ENCODE data around the gene WDR20.

WDR20 gene

GRCh38 chr14:102197317-102197853 lies 57.7 kb downstream of the WDR20 start:
- no peak for DNase-seq (ENCODE audit: low read depth)

DNA sequence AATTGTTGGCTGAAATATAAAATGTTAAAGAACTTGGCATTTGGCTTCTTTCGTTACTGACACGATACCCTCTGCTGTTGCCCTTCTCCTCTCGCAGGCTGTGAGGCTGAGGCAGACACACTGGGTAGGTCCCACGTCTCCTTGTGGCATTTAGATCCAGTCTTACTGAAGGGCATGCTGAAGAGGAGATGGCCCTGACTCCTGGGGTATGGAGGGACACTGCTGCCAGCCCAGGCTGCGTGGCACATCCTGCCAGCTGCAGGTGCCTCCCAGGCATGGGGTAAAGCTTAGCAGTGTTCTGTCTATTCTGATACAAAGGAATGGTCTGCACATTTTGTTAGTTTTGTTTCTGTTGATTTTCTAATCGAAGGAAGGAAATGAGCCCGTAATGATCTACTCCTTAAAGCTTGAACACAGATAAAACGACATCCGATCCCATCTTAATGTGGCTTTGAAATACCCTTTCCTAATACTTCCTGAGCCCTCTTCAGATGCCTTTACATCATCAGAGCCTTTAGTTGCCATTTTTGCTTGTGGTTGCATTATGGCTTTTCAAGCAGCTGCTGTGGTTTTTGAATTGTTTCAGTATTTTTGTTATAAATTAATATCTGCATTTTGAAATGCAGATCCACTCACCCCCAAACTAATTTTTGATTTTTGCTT lies 61.1 kb downstream of the WDR20 start:
- DNase-seq (ENCODE audit: low read depth) = no peak

DNA sequence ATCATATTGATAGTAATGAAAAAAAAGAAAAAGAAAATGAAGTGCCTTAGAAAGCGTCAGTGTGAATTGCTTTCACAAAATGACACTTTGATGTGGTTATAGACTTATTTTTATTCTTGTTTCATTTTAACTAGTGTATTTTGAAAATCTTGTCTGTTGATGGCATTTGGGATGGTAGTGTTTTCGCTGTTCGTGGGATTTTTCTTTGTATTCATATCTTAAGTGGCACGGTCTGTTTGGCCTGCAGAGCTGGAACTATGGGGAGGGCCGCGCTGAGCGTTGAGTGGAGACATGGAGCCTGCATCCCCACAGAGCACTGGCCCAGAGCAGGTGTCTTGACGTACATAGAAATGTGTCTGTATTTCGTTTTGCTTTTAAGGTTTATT lies 61.6 kb downstream of the WDR20 start:
- no peak for DNase-seq (ENCODE audit: low read depth)

GRCh38 chr14:102201776-102202175 lies 62.1 kb downstream of the WDR20 start:
- DNase-seq (ENCODE audit: low read depth) = no peak

- no peak for DNase-seq (ENCODE audit: low read depth)
Measured at GRCh38 chr14:102202944-102203343, 63.2 kb downstream of the WDR20 start.

GRCh38 chr14:102203382-102203781 lies 63.7 kb downstream of the WDR20 start:
- no peak for DNase-seq (ENCODE audit: low read depth)

DNA sequence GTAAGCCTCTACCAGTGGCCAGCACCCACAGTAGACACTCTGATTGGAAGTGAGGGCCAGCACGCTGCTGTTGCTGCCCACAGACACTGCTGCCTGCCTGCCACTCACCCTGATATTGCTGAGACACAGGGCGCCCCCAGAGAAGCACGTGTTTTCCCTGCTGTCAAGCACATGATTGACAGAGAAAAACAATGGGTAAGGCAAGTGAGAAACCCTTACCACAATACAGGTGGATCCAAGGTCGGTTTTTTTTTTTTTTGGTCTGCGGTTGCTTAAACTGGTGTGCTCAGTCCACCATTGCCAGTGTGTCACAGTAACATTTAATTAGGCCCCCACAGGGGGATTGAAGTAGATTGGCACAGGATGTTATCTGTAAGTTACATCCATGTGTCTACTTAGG lies 65.9 kb downstream of the WDR20 start:
- DNase-seq (ENCODE audit: low read depth) = no peak

- DNase-seq (ENCODE audit: low read depth) = no peak
Measured at GRCh38 chr14:102206918-102207317, 67.2 kb downstream of the WDR20 start.

DNA sequence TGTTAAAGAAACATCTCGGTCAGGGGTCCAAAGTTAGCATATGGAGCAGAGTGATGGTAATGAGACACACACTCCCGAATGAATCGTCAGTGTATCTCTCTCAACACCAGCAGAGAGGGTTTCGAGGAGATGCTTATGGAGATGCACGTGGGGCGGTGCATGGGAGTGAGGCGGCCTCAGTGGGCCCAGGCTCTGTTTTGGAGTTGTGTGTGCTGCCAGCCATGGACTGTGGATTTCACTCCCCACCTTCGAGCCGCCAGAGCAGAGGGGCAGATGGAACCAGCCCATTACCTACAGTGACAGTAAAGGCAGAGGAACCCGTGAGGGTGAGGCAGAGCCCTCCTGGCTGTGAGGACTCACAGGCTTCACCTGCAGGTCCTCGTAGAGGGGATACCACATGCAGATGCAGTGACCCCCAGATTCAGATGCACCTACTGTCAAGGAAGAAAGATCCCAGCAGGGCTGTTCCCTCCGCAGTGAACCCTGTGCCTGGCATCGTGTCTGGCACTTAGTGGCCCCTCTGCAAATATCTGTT lies 68.2 kb downstream of the WDR20 start:
- DNase-seq (ENCODE audit: low read depth) = no peak

GRCh38 chr14:102208741-102209140 lies 69.0 kb downstream of the WDR20 start:
- no peak for DNase-seq (ENCODE audit: low read depth)

DNA sequence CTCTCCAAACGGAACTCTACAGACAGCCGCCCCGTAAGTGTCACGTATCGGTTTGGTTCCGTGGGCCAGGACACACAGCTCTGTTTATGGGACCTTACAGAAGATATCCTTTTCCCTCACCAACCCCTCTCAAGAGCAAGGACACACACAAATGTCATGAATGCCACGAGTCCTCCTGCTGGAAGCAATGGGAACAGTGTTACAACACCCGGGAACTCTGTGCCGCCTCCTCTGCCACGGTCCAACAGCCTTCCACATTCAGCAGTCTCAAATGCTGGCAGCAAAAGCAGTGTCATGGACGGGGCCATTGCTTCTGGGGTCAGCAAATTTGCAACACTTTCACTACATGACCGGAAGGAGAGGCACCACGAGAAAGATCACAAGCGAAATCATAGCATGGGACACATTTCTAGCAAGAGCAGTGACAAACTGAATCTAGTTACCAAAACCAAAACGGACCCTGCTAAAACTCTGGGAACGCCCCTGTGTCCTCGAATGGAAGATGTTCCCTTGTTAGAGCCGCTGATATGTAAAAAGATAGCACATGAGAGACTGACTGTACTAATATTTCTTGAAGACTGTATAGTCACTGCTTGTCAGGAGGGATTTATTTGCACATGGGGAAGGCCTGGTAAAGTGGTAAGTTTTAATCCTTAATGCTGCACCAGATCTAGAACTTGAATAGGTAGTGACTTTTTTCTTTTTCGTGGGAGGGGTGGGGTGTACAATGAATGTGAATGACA lies 69.7 kb downstream of the WDR20 start:
- DNase-seq (ENCODE audit: low read depth) = no peak

DNA sequence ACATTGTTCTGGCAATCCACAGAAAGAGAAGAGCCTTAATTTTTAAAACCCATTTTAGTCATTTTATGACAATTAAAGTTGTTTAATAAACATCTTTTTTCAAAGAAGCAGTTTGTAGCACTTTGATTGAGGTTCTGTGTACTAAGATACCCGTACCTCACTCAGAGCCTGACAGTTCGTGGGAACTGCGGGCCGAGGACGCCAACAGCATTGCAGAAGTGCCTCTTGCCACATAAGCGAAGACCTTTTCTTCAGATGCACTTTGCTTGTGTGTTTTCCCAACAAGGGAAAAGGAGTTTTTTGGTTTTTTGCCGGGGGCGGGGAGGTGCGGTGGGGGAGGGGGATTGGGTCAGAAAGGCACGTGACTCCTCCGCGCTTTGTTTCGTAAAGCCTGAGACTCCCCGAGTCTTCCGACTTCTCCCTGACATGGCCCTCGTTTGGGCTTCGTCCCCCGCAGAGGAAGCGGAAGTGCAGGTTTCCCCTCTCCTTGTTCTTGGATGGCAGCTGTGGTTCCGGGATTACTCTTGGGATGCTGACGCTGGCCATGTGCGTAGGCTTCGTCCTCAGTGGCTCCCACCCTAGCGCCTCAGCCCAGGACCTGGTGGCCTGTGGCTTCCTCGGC lies 70.8 kb downstream of the WDR20 start:
- no peak for DNase-seq (ENCODE audit: low read depth)

GRCh38 chr14:102211240-102211639 lies 71.5 kb downstream of the WDR20 start:
- no peak for DNase-seq (ENCODE audit: low read depth)

GRCh38 chr14:102212356-102212755 lies 72.7 kb downstream of the WDR20 start:
- DNase-seq (ENCODE audit: low read depth) = no peak

- DNase-seq (ENCODE audit: low read depth) = no peak
Measured at GRCh38 chr14:102212845-102213244, 73.1 kb downstream of the WDR20 start.

DNA sequence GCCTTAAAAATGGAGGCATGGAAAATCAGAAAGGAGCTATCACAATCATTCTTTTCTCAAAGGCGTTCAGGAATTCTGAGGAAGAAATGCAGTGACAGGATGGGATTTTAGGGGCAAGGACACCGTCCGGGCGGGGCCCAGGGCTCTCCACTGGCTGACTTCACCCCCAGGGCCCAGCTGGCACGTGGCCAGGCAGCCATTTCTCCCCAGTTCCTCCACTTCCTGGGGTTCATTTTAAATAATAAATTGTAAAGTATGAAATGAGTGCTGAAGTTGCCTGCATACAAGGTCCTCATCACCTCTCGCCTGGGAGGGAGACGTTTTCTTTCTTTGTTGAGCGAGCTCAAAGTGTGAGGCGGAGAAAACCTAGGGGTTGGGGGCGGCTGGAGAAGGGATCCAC lies 73.8 kb downstream of the WDR20 start:
- no peak for DNase-seq (ENCODE audit: low read depth)

DNA sequence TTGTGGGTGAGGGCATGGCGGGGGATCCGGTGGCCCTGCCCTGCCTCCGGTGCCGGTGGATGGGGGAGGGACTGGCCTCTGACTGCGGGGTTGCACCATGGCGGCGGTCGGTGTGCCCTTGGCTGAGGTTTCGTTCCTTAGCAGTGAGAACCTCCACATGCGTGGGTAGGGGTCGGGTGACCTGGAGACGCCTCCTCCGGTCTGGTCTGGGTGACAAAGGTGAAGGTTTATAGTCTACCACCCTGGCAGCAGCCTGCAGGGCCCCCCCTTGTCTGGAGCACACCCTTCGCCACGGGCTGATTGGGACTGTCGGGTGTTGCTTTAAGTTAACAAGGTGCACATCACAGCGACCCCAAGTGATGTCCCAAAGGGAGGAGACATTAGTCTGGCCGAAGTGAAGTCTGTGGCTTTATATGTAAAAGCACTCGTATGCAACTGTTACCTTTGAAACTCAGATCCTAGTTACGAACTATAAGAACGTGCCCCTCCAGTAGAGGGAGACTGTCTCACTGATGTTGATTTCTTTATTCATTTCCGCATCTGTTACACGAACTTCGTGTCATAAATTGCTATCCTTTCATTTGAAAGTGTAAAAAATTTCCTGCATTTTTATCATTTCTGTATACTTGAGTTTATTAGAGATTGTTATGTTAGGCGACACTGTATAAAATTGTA lies 74.4 kb downstream of the WDR20 start:
- no peak for DNase-seq (ENCODE audit: low read depth)

- DNase-seq (ENCODE audit: low read depth) = no peak
Measured at GRCh38 chr14:102215071-102215470, 75.4 kb downstream of the WDR20 start.

DNA sequence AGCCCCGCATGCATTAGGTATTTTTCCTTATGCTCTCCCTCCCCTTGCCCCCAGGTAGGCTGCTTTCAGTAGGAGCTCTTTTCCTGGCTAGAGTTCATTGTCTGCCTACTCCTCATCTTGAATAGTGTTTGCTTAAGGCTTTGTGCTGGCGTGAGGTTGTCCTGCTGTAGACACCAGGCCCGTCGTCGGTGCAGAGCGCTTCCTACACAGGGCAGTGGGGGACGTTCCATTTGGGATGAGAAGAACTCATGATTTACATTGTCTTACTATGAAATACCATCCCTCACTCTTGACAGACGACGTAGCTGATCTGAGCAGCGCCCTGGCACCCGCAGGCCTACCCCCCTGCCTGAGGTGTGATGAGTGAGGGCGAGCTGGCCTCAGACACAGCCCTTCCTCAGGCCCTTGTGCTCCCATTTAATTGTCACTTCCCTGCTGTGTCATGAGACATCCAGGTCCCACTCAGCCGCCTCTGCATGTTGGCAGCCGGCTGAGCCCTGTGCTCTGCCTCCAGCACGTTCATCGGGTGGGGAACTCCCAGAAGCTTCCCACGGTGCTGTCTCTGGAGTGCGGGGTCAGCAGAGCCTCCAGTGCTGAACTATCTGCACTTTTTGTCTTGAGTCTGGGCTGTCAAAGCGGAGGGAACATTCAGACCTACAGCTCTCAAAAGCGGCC lies 76.0 kb downstream of the WDR20 start:
- DNase-seq (ENCODE audit: low read depth) = no peak

GRCh38 chr14:102217399-102217798 lies 77.7 kb downstream of the WDR20 start:
- DNase-seq (ENCODE audit: low read depth) = no peak

- no peak for DNase-seq (ENCODE audit: low read depth)
Measured at GRCh38 chr14:102217987-102218421, 78.3 kb downstream of the WDR20 start.

DNA sequence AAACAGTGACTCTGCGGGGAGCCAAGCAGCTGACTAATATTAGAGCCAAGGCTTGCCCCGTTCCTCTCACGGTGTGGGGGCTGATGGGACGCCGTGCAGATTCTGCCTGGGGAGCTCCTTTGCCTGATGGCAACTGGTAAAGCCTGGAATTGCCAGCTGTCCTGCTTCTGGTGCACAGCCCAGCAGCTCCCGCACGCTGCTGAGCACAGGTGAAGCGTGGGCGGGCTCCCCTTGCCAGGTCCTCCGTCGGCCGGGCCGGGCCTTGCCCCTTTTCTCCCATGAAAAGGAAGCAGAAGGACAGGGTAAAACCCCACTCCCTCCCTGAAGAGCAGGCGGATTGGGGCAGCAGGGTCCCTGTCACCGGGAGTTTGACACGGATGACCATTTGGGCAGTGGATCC lies 79.0 kb downstream of the WDR20 start:
- DNase-seq (ENCODE audit: low read depth) = no peak

Measured in activated T-cell treated with anti-CD3 and anti-CD28 coated beads for 1 hour (primary cell).